MCF 10A (cell line): ENCODE results near the gene GLI1. TPM values are rescaled to one million over a fixed set of nuclear protein-coding genes. Genes with fewer than 3 reads are reported as not detected.
"Not testable (repeated sequence)": the region's sequence is repeated elsewhere in the genome, so short reads cannot be mapped to it uniquely, and the experiment has no call there.

ENCODE experiments used
- BruUV-seq: library from RNA; stranded (reverse); fragments of 400-500 nt; replicated peaks from 2 replicates; lab custom pipeline; 2021; lab: Mats Ljungman, UMichigan
- CTCF ChIA-PET: fragments of 300-600 bp; sonication (Branson Sonifier 250); formaldehyde crosslinking; extraction: SDS; loops from one replicate; lab custom pipeline; 2021; ENCODE audit warnings: antibody characterized with exemption, inconsistent platforms; lab: Yijun Ruan, JAX
- POLR2A ChIA-PET: fragments of 300-600, 350-650 bp; sonication (Branson Sonifier 250); formaldehyde crosslinking; extraction: SDS; loops from one replicate; lab custom pipeline; 2020; ENCODE audit warnings: antibody characterized with exemption, inconsistent platforms; lab: Yijun Ruan, JAX
- DNase-seq: peaks from one replicate; pipeline ENCODE4 v3.0.0-alpha.2; 2018; ENCODE audit not compliant: unreplicated experiment
- H3K27ac Mint-ChIP-seq: one replicate; pipeline ENCODE4 v1.8.0; 2022; ENCODE audit warnings: mild to moderate bottlenecking, low read depth, mixed read lengths; ENCODE audit not compliant: unreplicated experiment
- H3K27me3 Mint-ChIP-seq: one replicate; pipeline ENCODE4 v1.8.0; 2022; ENCODE audit warnings: mixed read lengths; ENCODE audit not compliant: insufficient read depth, unreplicated experiment
- H3K36me3 Mint-ChIP-seq: one replicate; pipeline ENCODE4 v1.8.0; 2022; ENCODE audit warnings: mild to moderate bottlenecking, moderate library complexity, mixed read lengths; ENCODE audit not compliant: insufficient read depth, unreplicated experiment
- H3K4me1 Mint-ChIP-seq: one replicate; pipeline ENCODE4 v1.8.0; 2022; ENCODE audit warnings: mixed read lengths; ENCODE audit not compliant: insufficient read depth, unreplicated experiment
- H3K4me3 Mint-ChIP-seq: one replicate; pipeline ENCODE4 v1.8.0; 2022; ENCODE audit warnings: mild to moderate bottlenecking, moderate library complexity, mixed read lengths; ENCODE audit not compliant: unreplicated experiment
- H3K9me3 Mint-ChIP-seq: one replicate; pipeline ENCODE4 v1.8.0; 2022; ENCODE audit warnings: mixed read lengths; ENCODE audit not compliant: unreplicated experiment
- CTCF ChIP-seq: fragments of 200-600 bp; IDR thresholded peaks from one replicate; pipeline ENCODE4 v1.8.0; 2022; ENCODE audit warnings: antibody characterized with exemption, mild to moderate bottlenecking; ENCODE audit not compliant: unreplicated experiment
- intact Hi-C: fragments of 100-400 bp; cut with micrococcal nuclease; formaldehyde crosslinking; loops from 2 replicates; pipeline ENCODE4 v1.14.1; 2022
- total RNA-seq: library from RNA; stranded (reverse); gene quantifications from 2 replicates; pipeline ENCODE4 v1.2.3, GENCODE V29; 2022

Gene GLI1
- total RNA-seq, 1 experiment from 2014 or later: not detected

- H3K27me3 Mint-ChIP-seq: no peaks in the 10 kb centered on the region
- no peak for TF ChIP-seq CTCF
- H3K36me3 Mint-ChIP-seq: peaks cover 72% of the 10 kb centered on the region
- intact Hi-C loops: no loop called here
- no peak overlapping the region for H3K27ac Mint-ChIP-seq
- H3K4me1 Mint-ChIP-seq: peaks cover 15% of the 10 kb centered on the region
- TSS peak; percentile 1 for BruUV-seq
- POLR2A ChIA-PET: interaction anchor here (0.7 to 1.2 kb wide), 3 partner anchors 12 to 55 kb away, joined by 3 read pairs; no protein-coding TSS in a partner anchor
- no peaks in the 10 kb centered on the region for H3K9me3 Mint-ChIP-seq
- no peak overlapping the region for H3K4me3 Mint-ChIP-seq
- CTCF ChIA-PET: interaction anchor here (1.0 to 1.2 kb wide), 3 partner anchors 9 to 33 kb away, joined by 3 to 5 read pairs (median 4); no protein-coding TSS in a partner anchor
- no peak for DNase-seq
Observed at GRCh38 chr12:57491393-57492280, 32.1 kb downstream of the GLI1 start.

- CTCF ChIA-PET, intact Hi-C loops, H3K4me1 Mint-ChIP-seq, POLR2A ChIA-PET, H3K27me3 Mint-ChIP-seq, H3K9me3 Mint-ChIP-seq, DNase-seq, H3K4me3 Mint-ChIP-seq, H3K27ac Mint-ChIP-seq, BruUV-seq: not testable (repeated sequence)
- H3K36me3 Mint-ChIP-seq: peaks cover 96% of the 10 kb centered on the region
Observed at GRCh38 chr12:57495051-57495701, 35.6 kb downstream of the GLI1 start.

DNA sequence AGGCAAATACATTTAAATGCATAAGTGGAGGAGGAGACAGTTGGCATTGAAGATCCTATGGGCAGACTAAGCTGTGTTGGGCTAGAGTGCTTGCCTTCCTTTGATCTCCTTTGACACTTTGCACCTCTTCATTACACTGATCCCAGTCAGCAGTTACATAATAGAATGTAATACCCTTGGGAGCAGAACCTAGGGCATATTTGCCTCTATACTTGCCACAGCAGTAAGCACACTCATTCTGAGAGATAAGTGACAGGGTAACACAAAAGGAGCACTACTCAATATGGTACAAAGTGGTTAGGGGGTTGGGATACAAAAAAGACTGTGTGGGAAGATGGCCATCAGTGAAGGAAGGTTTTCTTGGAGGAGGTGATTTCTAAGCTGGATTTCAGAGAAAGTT is 37.2 kb downstream of the GLI1 start:
- Mint-ChIP-seq H3K36me3 (peaks cover 96% of the 10 kb centered on the region), H3K27me3 (no peaks in the 10 kb centered on the region), H3K9me3 (peaks cover 8% of the 10 kb centered on the region), H3K4me1 (no peaks in the 10 kb centered on the region), H3K27ac (no peak overlapping the region), H3K4me3 (no peak overlapping the region)
- POLR2A ChIA-PET: interaction anchor here (0.6 kb wide), 1 partner anchor 283 kb away, joined by 3 read pairs; no protein-coding TSS in a partner anchor
- no peak for DNase-seq
- CTCF ChIA-PET: interaction anchor here (0.6 to 1.1 kb wide), 3 partner anchors 34 to 239 kb away, joined by 3 to 4 read pairs (median 3); no protein-coding TSS in a partner anchor
- no peak for TF ChIP-seq CTCF
- no TSS peak for BruUV-seq
- intact Hi-C loops: no loop called here

DNA sequence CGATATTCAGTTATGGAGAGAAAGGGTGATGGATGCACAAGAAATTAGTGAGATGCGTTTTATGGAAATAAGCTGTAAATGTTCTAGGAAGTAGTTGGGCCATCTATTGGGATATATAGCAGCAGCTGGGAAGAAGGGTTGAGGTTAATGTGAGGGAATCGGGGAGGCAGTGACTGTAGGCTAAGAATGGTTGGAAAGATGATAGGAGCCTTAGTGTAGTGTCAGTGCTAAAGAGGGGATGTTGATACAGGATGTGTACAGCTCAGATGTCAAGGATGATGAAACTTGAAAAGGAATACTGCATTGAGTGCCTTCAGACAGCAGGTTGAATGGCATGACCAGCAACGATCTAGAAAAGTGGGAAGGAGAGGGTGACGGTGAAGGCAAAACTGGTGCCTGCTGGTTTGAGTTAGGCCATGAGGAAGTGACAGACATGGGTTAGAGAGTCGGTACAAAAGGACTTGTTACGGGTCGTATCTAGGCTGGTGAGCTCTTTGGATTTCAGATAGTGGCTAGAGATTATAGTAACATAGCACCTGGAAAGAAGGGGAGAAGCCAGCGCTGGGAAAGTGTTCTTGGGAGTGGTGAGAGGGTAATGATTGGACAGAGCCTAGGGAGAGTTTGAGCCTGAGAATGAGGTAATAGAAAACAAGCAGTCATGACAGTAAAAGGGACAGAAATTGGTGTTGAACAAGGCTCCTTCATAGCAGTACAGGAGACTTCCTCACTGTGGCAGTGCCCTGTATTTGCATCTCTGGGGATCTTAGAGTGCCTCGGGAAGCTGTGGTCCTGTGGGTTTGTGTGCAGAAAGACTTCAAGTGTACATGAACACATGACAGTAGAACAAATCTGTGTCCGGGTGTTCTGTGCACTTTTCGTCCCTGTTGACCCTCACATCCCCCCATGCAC is 37.9 kb downstream of the GLI1 start:
- Mint-ChIP-seq H3K4me1 (no peaks in the 10 kb centered on the region), H3K27me3 (no peaks in the 10 kb centered on the region), H3K36me3 (peaks cover 96% of the 10 kb centered on the region), H3K9me3 (peaks cover 8% of the 10 kb centered on the region), H3K27ac (no peak overlapping the region), H3K4me3 (no peak overlapping the region)
- no peak for DNase-seq
- ChIA-PET CTCF (interaction anchor here (0.6 to 1.1 kb wide), 4 partner anchors 35 to 368 kb away, joined by 3 to 4 read pairs (median 3); no protein-coding TSS in a partner anchor), POLR2A (interaction anchor here (0.6 kb wide), 1 partner anchor 283 kb away, joined by 3 read pairs; no protein-coding TSS in a partner anchor)
- intact Hi-C loops: no loop called here
- no peak for TF ChIP-seq CTCF
- no TSS peak for BruUV-seq
